Tibial nerve (tissue), 4 donors: ENCODE data around the gene B3GAT2. TPM values are rescaled to one million over a fixed set of nuclear protein-coding genes. Genes with fewer than 3 reads are reported as not detected.

Experiments used
- DNase-seq, 2 donors: peaks; one replicate each; pipeline ENCODE4 v3.0.0-alpha.2; 2019; ENCODE audit warnings: low spot score in 2 of 2
- H3K27ac ChIP-seq, 4 donors: fragments of 200-600 bp; sonication (generic) in 3 of 4; one replicate each; pipeline ENCODE4 v1.5.1; 2017 to 2019; ENCODE audit warnings: mild to moderate bottlenecking in 1 of 4
- H3K27me3 ChIP-seq, 2 donors: fragments of 200-600 bp; sonication (generic) in 1 of 2; one replicate each; pipeline versions ENCODE4 v1.5.1 to v1.6.0; 2017 to 2019
- H3K36me3 ChIP-seq, 3 donors: fragments of 200-600 bp; sonication (generic); one replicate each; pipeline ENCODE4 v1.5.1; 2018 to 2019
- H3K4me1 ChIP-seq, 4 donors: fragments of 200-600 bp; sonication (generic) in 3 of 4; one replicate each; pipeline ENCODE4 v1.5.1; 2017 to 2019
- H3K4me3 ChIP-seq, 4 donors: fragments of 200-600 bp; sonication (generic) in 3 of 4; one replicate each; pipeline ENCODE4 v1.5.1; 2017 to 2019; ENCODE audit warnings: mild to moderate bottlenecking in 1 of 4, moderate library complexity in 1 of 4
- H3K9me3 ChIP-seq, 4 donors: fragments of 200-600 bp; sonication (generic) in 3 of 4; one replicate each; pipeline ENCODE4 v1.5.1; 2017 to 2019
- CTCF ChIP-seq, 5 experiments: fragments of 200-600 bp in 3 of 5; fragments of 450-650 bp in 2 of 5; sonication (generic) in 3 of 5; IDR thresholded peaks; one replicate each; pipeline ENCODE4 v1.5.1; 2016 to 2019; ENCODE audit warnings: antibody characterized with exemption in 5 of 5, mild to moderate bottlenecking in 3 of 5, moderate library complexity in 2 of 5
- EP300 ChIP-seq, 2 donors: sonication (generic); formaldehyde crosslinking; IDR thresholded peaks; one replicate each; pipeline ENCODE4 v1.6.1; 2017; ENCODE audit warnings: antibody characterized with exemption in 2 of 2, mild to moderate bottlenecking in 1 of 2
- POLR2A ChIP-seq, 2 donors: fragments of 450-650 bp; IDR thresholded peaks; one replicate each; pipeline ENCODE4 v1.6.1; 2017; ENCODE audit warnings: antibody characterized with exemption in 2 of 2, mild to moderate bottlenecking in 2 of 2, moderate library complexity in 2 of 2
- WGBS, 2 donors: methylation state at CpG; one replicate each; pipeline ENCODE4 v1.1.5; 2018; 5-methylcytosine and 5-hydroxymethylcytosine counted together
- total RNA-seq, 4 donors: library from RNA; depleted of rRNA; stranded (reverse); fragments of >200 nt; gene quantifications; one replicate each; pipeline ENCODE4 v1.1.0, GENCODE V29; 2016

B3GAT2 gene
- total RNA-seq, 4 donors from 2014 or later, result 0.30 TPM; not detected in 3

GRCh38 chr6:70872469-70872868 is 84.4 kb downstream of the B3GAT2 start:
- peaks cover 0 to 29% (median 5%) of the 10 kb centered on the region in 4 donors for H3K9me3 ChIP-seq
- no peak for DNase-seq
- H3K27me3 ChIP-seq, result no peaks in the 10 kb centered on the region
- TF ChIP-seq POLR2A (IDR thresholded peaks at IDR 0.05), result no peak
- TF ChIP-seq CTCF (IDR thresholded peaks at IDR 0.05), result no peak
- TF ChIP-seq EP300 (IDR thresholded peaks at IDR 0.05), result no peak
- WGBS, 2 donors, result 94 to 98% methylated on average over 2 of the region's 2 CpGs
- H3K4me1 ChIP-seq, result no peaks in the 10 kb centered on the region
- H3K27ac ChIP-seq, result no peak overlapping the region
- no peak overlapping the region for H3K4me3 ChIP-seq
- no peaks in the 10 kb centered on the region for H3K36me3 ChIP-seq

- Histone ChIP-seq H3K4me3 (no peak overlapping the region), H3K36me3 (peaks cover 0 to 22% (median 8%) of the 10 kb centered on the region in 3 donors), H3K27ac (no peak overlapping the region), H3K27me3 (no peaks in the 10 kb centered on the region), H3K4me1 (no peaks in the 10 kb centered on the region), H3K9me3 (no peaks in the 10 kb centered on the region)
- TF ChIP-seq CTCF (IDR thresholded peaks at IDR 0.05) (no peak), EP300 (IDR thresholded peaks at IDR 0.05) (no peak)
- no peak for DNase-seq
- 69 to 72% methylated on average over 3 of the region's 3 CpGs for WGBS, 2 donors
Measured at GRCh38 chr6:70864401-70864800, 92.5 kb downstream of the B3GAT2 start.

GRCh38 chr6:70863343-70863742 is 93.5 kb downstream of the B3GAT2 start:
- no peaks in the 10 kb centered on the region for H3K9me3 ChIP-seq
- WGBS, 2 donors, result 56 to 63% methylated on average over 3 of the region's 3 CpGs
- TF ChIP-seq POLR2A (IDR thresholded peaks at IDR 0.05) (no peak), CTCF (IDR thresholded peaks at IDR 0.05) (no peak), EP300 (IDR thresholded peaks at IDR 0.05) (no peak)
- H3K36me3 ChIP-seq, result peaks cover 0 to 27% (median 8%) of the 10 kb centered on the region in 3 donors
- H3K4me3 ChIP-seq, result no peak overlapping the region
- no peaks in the 10 kb centered on the region for H3K4me1 ChIP-seq
- DNase-seq, result no peak
- H3K27me3 ChIP-seq, result no peaks in the 10 kb centered on the region
- no peak overlapping the region for H3K27ac ChIP-seq

GRCh38 chr6:70860920-70861319 is 95.9 kb downstream of the B3GAT2 start:
- H3K27me3 ChIP-seq, result no peaks in the 10 kb centered on the region
- no peaks in the 10 kb centered on the region for H3K9me3 ChIP-seq
- H3K27ac ChIP-seq, result no peak overlapping the region
- no peak for DNase-seq
- H3K4me1 ChIP-seq, result no peaks in the 10 kb centered on the region
- no peak for TF ChIP-seq CTCF (IDR thresholded peaks at IDR 0.05)
- TF ChIP-seq EP300 (IDR thresholded peaks at IDR 0.05), result no peak
- TF ChIP-seq POLR2A (IDR thresholded peaks at IDR 0.05), result no peak
- H3K36me3 ChIP-seq, result peaks cover 0 to 45% (median 8%) of the 10 kb centered on the region in 3 donors
- no peak overlapping the region for H3K4me3 ChIP-seq
- WGBS, 2 donors, result 91 to 92% methylated on average over 1 of the region's 1 CpG

- TF ChIP-seq EP300 (IDR thresholded peaks at IDR 0.05) (no peak), POLR2A (IDR thresholded peaks at IDR 0.05) (no peak)
- peaks cover 0 to 45% (median 8%) of the 10 kb centered on the region in 3 donors for H3K36me3 ChIP-seq
- H3K27me3 ChIP-seq, result no peaks in the 10 kb centered on the region
- DNase-seq, result no peak
- 83 to 87% methylated on average over 1 of the region's 1 CpG for WGBS, 2 donors
- no peaks in the 10 kb centered on the region for H3K4me1 ChIP-seq
- H3K9me3 ChIP-seq, result no peaks in the 10 kb centered on the region
- H3K27ac ChIP-seq, result no peak overlapping the region
- no peak overlapping the region for H3K4me3 ChIP-seq
Measured at GRCh38 chr6:70860045-70860444, 96.8 kb downstream of the B3GAT2 start.
